DND-41 (cell line): Measurements from ENCODE around the gene RIMS1.

Experiments
- EZH2 ChIP-seq: IDR thresholded peaks from 3 replicates; pipeline ENCODE4 v1.6.1; 2012; ENCODE audit warnings: borderline replicate concordance, low read depth, mild to moderate bottlenecking, moderate library complexity, low read length, inconsistent platforms; ENCODE audit not compliant: severe bottlenecking
- TF ChIP-seq, protein P1 (sequence below): IDR thresholded peaks from 2 replicates; pipeline ENCODE4 v1.5.1; 2012; ENCODE audit warnings: borderline replicate concordance, low read length, moderate library complexity, mild to moderate bottlenecking; ENCODE audit not compliant: poor library complexity, severe bottlenecking; ENCODE audit errors: extremely low read depth

DNA sequence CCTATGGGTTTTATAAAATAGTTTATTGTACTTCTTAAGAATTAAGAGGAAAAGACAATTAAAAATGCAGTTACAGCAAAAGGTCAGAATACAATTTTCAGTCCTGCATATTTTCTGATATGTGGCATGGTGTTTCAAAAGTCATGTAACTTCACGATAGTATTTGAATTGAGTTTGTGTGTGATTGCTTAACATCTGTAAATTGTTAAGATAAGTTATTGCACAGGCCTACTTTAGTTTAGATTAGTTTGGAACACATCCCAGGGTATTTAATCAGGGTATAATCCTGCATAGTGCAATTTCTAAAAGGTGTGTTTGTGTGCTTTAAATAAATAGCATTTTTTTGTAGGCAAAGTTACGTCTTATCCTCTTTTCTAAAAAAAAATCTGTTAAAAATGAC is 289.6 kb downstream of the RIMS1 start:
- TF ChIP-seq, protein P1, sequence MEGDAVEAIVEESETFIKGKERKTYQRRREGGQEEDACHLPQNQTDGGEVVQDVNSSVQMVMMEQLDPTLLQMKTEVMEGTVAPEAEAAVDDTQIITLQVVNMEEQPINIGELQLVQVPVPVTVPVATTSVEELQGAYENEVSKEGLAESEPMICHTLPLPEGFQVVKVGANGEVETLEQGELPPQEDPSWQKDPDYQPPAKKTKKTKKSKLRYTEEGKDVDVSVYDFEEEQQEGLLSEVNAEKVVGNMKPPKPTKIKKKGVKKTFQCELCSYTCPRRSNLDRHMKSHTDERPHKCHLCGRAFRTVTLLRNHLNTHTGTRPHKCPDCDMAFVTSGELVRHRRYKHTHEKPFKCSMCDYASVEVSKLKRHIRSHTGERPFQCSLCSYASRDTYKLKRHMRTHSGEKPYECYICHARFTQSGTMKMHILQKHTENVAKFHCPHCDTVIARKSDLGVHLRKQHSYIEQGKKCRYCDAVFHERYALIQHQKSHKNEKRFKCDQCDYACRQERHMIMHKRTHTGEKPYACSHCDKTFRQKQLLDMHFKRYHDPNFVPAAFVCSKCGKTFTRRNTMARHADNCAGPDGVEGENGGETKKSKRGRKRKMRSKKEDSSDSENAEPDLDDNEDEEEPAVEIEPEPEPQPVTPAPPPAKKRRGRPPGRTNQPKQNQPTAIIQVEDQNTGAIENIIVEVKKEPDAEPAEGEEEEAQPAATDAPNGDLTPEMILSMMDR, result no peak
- no peak for TF ChIP-seq EZH2
